Measurements from ENCODE around the gene MEGF8.

The MEGF8 gene

GRCh38 chr19:42409477-42409876, 84.0 kb downstream of the MEGF8 start:
- peak in 6 of 56 donors; percentile 10 to 51 (median 24) for DNase-seq

GRCh38 chr19:42410371-42410770, 84.9 kb downstream of the MEGF8 start:
- DNase-seq, result no peak

GRCh38 chr19:42411581-42412178, 86.2 kb downstream of the MEGF8 start:
- DNase-seq, result no peak

- peak in 48 of 56 donors; percentile 36 to 89 (median 78) for DNase-seq
Measured at GRCh38 chr19:42412227-42412626, 86.8 kb downstream of the MEGF8 start.

GRCh38 chr19:42412661-42413076, 87.2 kb downstream of the MEGF8 start:
- DNase-seq, result peak in 51 of 56 donors; percentile 28 to 89 (median 77)

GRCh38 chr19:42419309-42419708, 93.9 kb downstream of the MEGF8 start:
- no peak for DNase-seq

- peak in 16 of 56 donors; percentile 9 to 45 (median 22) for DNase-seq
Measured at GRCh38 chr19:42420055-42420544, 94.7 kb downstream of the MEGF8 start.

- no peak for DNase-seq
Measured at GRCh38 chr19:42421101-42421500, 95.7 kb downstream of the MEGF8 start.

GRCh38 chr19:42421591-42422031, 96.2 kb downstream of the MEGF8 start:
- no peak for DNase-seq

GRCh38 chr19:42422092-42422900, 96.9 kb downstream of the MEGF8 start:
- no peak for DNase-seq

- DNase-seq, result peak in 30 of 56 donors; percentile 43 to 87 (median 78)
Measured at GRCh38 chr19:42422901-42423461, 97.5 kb downstream of the MEGF8 start.

- DNase-seq, result peak in 55 of 56 donors; percentile 67 to 96 (median 89)
Measured at GRCh38 chr19:42423462-42424344, 98.3 kb downstream of the MEGF8 start.

- no peak for DNase-seq
Measured at GRCh38 chr19:42424345-42424707, 98.9 kb downstream of the MEGF8 start.

GRCh38 chr19:42424712-42425131, 99.3 kb downstream of the MEGF8 start:
- DNase-seq, result peak in 1 of 56 donors; percentile 25

GRCh38 chr19:42426643-42427042, 101.2 kb downstream of the MEGF8 start:
- no peak for DNase-seq

- DNase-seq, result peak in 11 of 56 donors; percentile 11 to 76 (median 40)
Measured at GRCh38 chr19:42427313-42427712, 101.9 kb downstream of the MEGF8 start, which contains the start of gene LIPE. Gene LIPE (minus strand): TSS chr19:42427388. CDS start chr19:42427149, 239 bp downstream.
